GM12878 (cell line): ENCODE results near the gene MARCHF6. TPM values are rescaled to one million over a fixed set of nuclear protein-coding genes. Genes with fewer than 3 reads are reported as not detected.

Experiments used
- HCFC1 ChIP-seq: fragments of 150-350 bp; IDR thresholded peaks from 2 replicates; pipeline ENCODE4 v1.6.1; 2014; ENCODE audit warnings: low read length
- KAT2A ChIP-seq: conservative IDR thresholded peaks from 2 replicates; pipeline ENCODE4 v1.6.1; 2011; ENCODE audit warnings: low read depth, low read length; ENCODE audit not compliant: control insufficient read depth
- MEF2A ChIP-seq: IDR thresholded peaks from 2 replicates; pipeline ENCODE4 v1.6.1; 2011; ENCODE audit warnings: low read depth, mild to moderate bottlenecking, low read length, moderate library complexity; ENCODE audit not compliant: insufficient read depth
- MTA2 ChIP-seq: fragments of 450-650 bp; IDR thresholded peaks from 2 replicates; pipeline ENCODE4 v1.6.1; 2016; ENCODE audit warnings: low read depth, mild to moderate bottlenecking, moderate library complexity
- POU2F2 ChIP-seq: IDR thresholded peaks from 3 replicates; pipeline ENCODE4 v1.6.1; 2011; ENCODE audit warnings: low read depth, mild to moderate bottlenecking, low read length, borderline replicate concordance
- SMAD5 ChIP-seq: IDR thresholded peaks from 2 replicates; pipeline ENCODE4 v1.6.1; 2016; ENCODE audit warnings: antibody characterized with exemption, low read depth
- ZNF274 ChIP-seq: IDR thresholded peaks from one replicate; pipeline ENCODE4 v1.8.0; 2011; ENCODE audit not compliant: insufficient read length, insufficient read depth
- ZNF622 ChIP-seq: fragments of 450-650 bp; IDR thresholded peaks from 2 replicates; pipeline ENCODE4 v1.6.1; 2017; ENCODE audit warnings: mild to moderate bottlenecking, inconsistent platforms
- polyA plus RNA-seq, 11 experiments: library from polyadenylated mRNA; depleted of rRNA in 4 of 11; unstranded in 6 of 11; stranded (reverse) in 5 of 11; fragments of >200 nt; fragmentation: Nextera tagmentation in 4 of 11; fragmentation: Illumina TruSeq in 1 of 11; extraction: Ambion mirVana in 4 of 11; extraction: Trizol in 1 of 11; gene quantifications; 1 replicate in 1 of 11; 2 replicates in 10 of 11; pipeline versions ENCODE4 v1.2.1 to v1.2.3, GENCODE V29; 2011 to 2016; ENCODE audit warnings: inconsistent platforms in 2 of 11, missing spikeins in 2 of 11, low read depth in 1 of 11
- total RNA-seq, 4 experiments: library from RNA; depleted of rRNA in 3 of 4; stranded (reverse); fragments of >200 nt in 3 of 4; fragmentation: Illumina TruSeq in 1 of 4; extraction: Trizol in 1 of 4; gene quantifications; 2 replicates each; pipeline versions ENCODE4 v1.2.1 to v1.2.3, GENCODE V29; 2013 to 2021
- TF ChIP-seq, protein P1 (sequence below): IDR thresholded peaks from 2 replicates; pipeline ENCODE4 v1.6.1; 2012; ENCODE audit warnings: mild to moderate bottlenecking, low read depth, low read length
- TF ChIP-seq, protein P2 (sequence below): fragments of 450-650 bp; IDR thresholded peaks from 2 replicates; pipeline ENCODE4 v1.6.1; 2017; ENCODE audit warnings: borderline replicate concordance

The MARCHF6 gene
- total and polyA plus RNA-seq, 10 of the 15 experiments (the other 5 are each of a cell fraction or from before 2014, with no cell fraction given) = 39.1 to 172 (median 61.0) TPM

DNA sequence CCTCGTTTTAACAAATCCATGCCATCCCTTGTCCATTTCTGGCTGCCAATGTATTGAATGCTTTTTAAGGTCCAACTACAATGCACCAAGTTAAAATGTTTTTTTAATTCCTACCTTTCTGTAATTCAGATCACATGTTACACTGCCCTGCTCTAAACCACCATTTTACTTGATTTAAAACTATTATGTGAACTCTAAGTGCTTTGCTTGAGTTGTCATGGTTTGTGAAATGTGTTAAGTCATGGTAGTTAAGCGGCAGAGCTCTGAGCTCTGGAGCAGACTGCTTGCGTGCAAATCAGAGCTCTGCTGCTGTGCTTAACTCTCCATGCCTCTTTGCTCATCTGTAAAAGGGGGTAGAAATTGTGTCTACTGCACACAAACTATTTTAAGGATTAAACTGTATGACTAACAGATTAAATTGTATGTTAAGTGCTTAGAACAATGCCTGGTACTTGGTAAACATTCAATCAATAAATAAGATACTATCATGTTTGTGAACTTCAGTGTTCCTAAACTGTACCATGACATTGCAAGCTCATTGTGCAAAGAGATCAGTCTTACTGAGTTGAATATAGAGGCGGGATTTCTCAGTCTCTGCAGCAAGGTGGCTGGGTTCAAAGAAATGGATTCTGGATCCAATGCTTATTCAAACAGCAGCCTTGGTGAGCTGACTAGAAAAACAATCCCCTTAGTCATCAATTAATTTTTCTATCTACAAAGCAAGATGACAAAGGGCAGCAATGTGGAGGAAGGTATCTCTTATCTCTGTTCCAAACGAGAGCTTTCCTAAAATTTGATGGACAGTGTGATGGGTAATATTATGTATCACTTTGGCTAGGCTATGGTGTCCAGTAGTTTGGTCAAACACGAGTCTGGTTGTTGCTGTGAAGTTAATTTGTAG, 29.7 kb upstream of the MARCHF6 start (continued):
- TF ChIP-seq, protein P1, sequence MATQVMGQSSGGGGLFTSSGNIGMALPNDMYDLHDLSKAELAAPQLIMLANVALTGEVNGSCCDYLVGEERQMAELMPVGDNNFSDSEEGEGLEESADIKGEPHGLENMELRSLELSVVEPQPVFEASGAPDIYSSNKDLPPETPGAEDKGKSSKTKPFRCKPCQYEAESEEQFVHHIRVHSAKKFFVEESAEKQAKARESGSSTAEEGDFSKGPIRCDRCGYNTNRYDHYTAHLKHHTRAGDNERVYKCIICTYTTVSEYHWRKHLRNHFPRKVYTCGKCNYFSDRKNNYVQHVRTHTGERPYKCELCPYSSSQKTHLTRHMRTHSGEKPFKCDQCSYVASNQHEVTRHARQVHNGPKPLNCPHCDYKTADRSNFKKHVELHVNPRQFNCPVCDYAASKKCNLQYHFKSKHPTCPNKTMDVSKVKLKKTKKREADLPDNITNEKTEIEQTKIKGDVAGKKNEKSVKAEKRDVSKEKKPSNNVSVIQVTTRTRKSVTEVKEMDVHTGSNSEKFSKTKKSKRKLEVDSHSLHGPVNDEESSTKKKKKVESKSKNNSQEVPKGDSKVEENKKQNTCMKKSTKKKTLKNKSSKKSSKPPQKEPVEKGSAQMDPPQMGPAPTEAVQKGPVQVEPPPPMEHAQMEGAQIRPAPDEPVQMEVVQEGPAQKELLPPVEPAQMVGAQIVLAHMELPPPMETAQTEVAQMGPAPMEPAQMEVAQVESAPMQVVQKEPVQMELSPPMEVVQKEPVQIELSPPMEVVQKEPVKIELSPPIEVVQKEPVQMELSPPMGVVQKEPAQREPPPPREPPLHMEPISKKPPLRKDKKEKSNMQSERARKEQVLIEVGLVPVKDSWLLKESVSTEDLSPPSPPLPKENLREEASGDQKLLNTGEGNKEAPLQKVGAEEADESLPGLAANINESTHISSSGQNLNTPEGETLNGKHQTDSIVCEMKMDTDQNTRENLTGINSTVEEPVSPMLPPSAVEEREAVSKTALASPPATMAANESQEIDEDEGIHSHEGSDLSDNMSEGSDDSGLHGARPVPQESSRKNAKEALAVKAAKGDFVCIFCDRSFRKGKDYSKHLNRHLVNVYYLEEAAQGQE = no peak
- no peak for TF ChIP-seq MEF2A
- no peak for TF ChIP-seq SMAD5
- TF ChIP-seq POU2F2 = no peak
- no peak for TF ChIP-seq ZNF622
- no peak for TF ChIP-seq MTA2
- no peak for TF ChIP-seq HCFC1
- no peak for TF ChIP-seq KAT2A
- TF ChIP-seq ZNF274 = no peak
- TF ChIP-seq, protein P2, sequence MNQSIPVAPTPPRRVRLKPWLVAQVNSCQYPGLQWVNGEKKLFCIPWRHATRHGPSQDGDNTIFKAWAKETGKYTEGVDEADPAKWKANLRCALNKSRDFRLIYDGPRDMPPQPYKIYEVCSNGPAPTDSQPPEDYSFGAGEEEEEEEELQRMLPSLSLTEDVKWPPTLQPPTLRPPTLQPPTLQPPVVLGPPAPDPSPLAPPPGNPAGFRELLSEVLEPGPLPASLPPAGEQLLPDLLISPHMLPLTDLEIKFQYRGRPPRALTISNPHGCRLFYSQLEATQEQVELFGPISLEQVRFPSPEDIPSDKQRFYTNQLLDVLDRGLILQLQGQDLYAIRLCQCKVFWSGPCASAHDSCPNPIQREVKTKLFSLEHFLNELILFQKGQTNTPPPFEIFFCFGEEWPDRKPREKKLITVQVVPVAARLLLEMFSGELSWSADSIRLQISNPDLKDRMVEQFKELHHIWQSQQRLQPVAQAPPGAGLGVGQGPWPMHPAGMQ = no peak
